GM21619 (cell line): ENCODE results near the gene SBF2.
"Not testable (repeated sequence)": the region's sequence is repeated elsewhere in the genome, so short reads cannot be mapped to it uniquely, and the experiment has no call there.

Experiments
- ATAC-seq: cut with Tn5 transposase; IDR thresholded peaks from one replicate; pipeline ENCODE4 v1.9.1; 2021; ENCODE audit not compliant: unreplicated experiment

Gene SBF2

GRCh38 chr11:9971894-9972293 is 322.1 kb downstream of the SBF2 start:
- no peak for ATAC-seq

- ATAC-seq = no peak
These were observed 325.0 kb downstream of the SBF2 start for GRCh38 chr11:9969068-9969467.

GRCh38 chr11:9962722-9963121 is 331.3 kb downstream of the SBF2 start:
- peak; percentile 96 for ATAC-seq

GRCh38 chr11:9957072-9957471 is 336.9 kb downstream of the SBF2 start:
- no peak for ATAC-seq

GRCh38 chr11:9956483-9956882 is 337.5 kb downstream of the SBF2 start:
- no peak for ATAC-seq

- ATAC-seq = no peak
These were observed 338.6 kb downstream of the SBF2 start for GRCh38 chr11:9955391-9955790.

- ATAC-seq = no peak
These were observed 339.9 kb downstream of the SBF2 start for GRCh38 chr11:9953994-9954626.

- ATAC-seq = no peak
These were observed 341.4 kb downstream of the SBF2 start for GRCh38 chr11:9952511-9953196.

- ATAC-seq = no peak
These were observed 342.2 kb downstream of the SBF2 start for GRCh38 chr11:9951807-9952206.

- ATAC-seq = no peak
These were observed 343.6 kb downstream of the SBF2 start for GRCh38 chr11:9950462-9950861.

GRCh38 chr11:9947231-9947864 is 346.7 kb downstream of the SBF2 start:
- ATAC-seq = peak; percentile 62

- ATAC-seq = not testable (repeated sequence)
These were observed 348.3 kb downstream of the SBF2 start for GRCh38 chr11:9945680-9946079.

- ATAC-seq = no peak
These were observed 350.5 kb downstream of the SBF2 start for GRCh38 chr11:9943386-9944110.

- no peak for ATAC-seq
These were observed 352.0 kb downstream of the SBF2 start for GRCh38 chr11:9941991-9942390.

GRCh38 chr11:9939150-9939549 is 354.9 kb downstream of the SBF2 start:
- ATAC-seq = not testable (repeated sequence)

GRCh38 chr11:9936754-9937153 is 357.3 kb downstream of the SBF2 start:
- no peak for ATAC-seq

- ATAC-seq = not testable (repeated sequence)
These were observed 361.2 kb downstream of the SBF2 start for GRCh38 chr11:9932843-9933242.

GRCh38 chr11:9930562-9931331 is 363.3 kb downstream of the SBF2 start:
- not testable (repeated sequence) for ATAC-seq

GRCh38 chr11:9927670-9928069 is 366.3 kb downstream of the SBF2 start:
- no peak for ATAC-seq

- no peak for ATAC-seq
These were observed 370.7 kb downstream of the SBF2 start for GRCh38 chr11:9923280-9923679.

- ATAC-seq = no peak
These were observed 371.2 kb downstream of the SBF2 start for GRCh38 chr11:9922806-9923205.
